ENCODE measurements around the gene EXD3.
"Not testable (repeated sequence)": the region's sequence is repeated elsewhere in the genome, so short reads cannot be mapped to it uniquely, and the experiment has no call there.

The EXD3 gene

GRCh38 chr9:137458194-137459151, 35.5 kb upstream of the EXD3 start:
- peak; percentile 81 for DNase-seq (ENCODE audit: low spot score)

GRCh38 chr9:137457406-137458193, 34.6 kb upstream of the EXD3 start:
- no peak for DNase-seq (ENCODE audit: low spot score)

- DNase-seq (ENCODE audit: low spot score), result no peak
These were observed 34.0 kb upstream of the EXD3 start for GRCh38 chr9:137456864-137457405.

GRCh38 chr9:137456061-137456863, 33.3 kb upstream of the EXD3 start:
- DNase-seq (ENCODE audit: low spot score), result no peak

GRCh38 chr9:137455359-137455991, 32.5 kb upstream of the EXD3 start:
- DNase-seq (ENCODE audit: low spot score), result no peak

GRCh38 chr9:137454597-137455358, 31.8 kb upstream of the EXD3 start:
- DNase-seq (ENCODE audit: low spot score), result no peak

GRCh38 chr9:137454145-137454596, 31.2 kb upstream of the EXD3 start:
- no peak for DNase-seq (ENCODE audit: low spot score)

- peak; percentile 83 for DNase-seq (ENCODE audit: low spot score)
These were observed 30.7 kb upstream of the EXD3 start for GRCh38 chr9:137453643-137454081.

GRCh38 chr9:137452761-137453642, 30.0 kb upstream of the EXD3 start:
- no peak for DNase-seq (ENCODE audit: low spot score)

- DNase-seq (ENCODE audit: low spot score), result no peak
These were observed 29.2 kb upstream of the EXD3 start for GRCh38 chr9:137452006-137452760.

- DNase-seq (ENCODE audit: low spot score), result not testable (repeated sequence)
These were observed 28.5 kb upstream of the EXD3 start for GRCh38 chr9:137451264-137452005.

- not testable (repeated sequence) for DNase-seq (ENCODE audit: low spot score)
These were observed 27.7 kb upstream of the EXD3 start for GRCh38 chr9:137450539-137451222.

GRCh38 chr9:137449931-137450538, 27.1 kb upstream of the EXD3 start:
- no peak for DNase-seq (ENCODE audit: low spot score)

- DNase-seq (ENCODE audit: low spot score), result no peak
These were observed 26.3 kb upstream of the EXD3 start for GRCh38 chr9:137449081-137449844.

- DNase-seq (ENCODE audit: low spot score), result no peak
These were observed 25.6 kb upstream of the EXD3 start for GRCh38 chr9:137448602-137448962.

Data from D341Med (cell line).